GM12892 (cell line): ENCODE results near the gene CHST14.

ENCODE experiments used
- DNase-seq: peaks from one replicate; pipeline ENCODE4 v3.0.0; 2011; ENCODE audit not compliant: insufficient read length
- FAIRE-seq: peaks from 2 replicates; lab custom pipeline; 2011; peaks lifted over from hg19 to GRCh38; lab: Jason Lieb, UNC
- POLR2A ChIP-seq: IDR thresholded peaks from 2 replicates; pipeline ENCODE4 v1.6.1; 2011; ENCODE audit warnings: low read depth, low read length, control low read depth
- POLR2AphosphoS5 ChIP-seq: IDR thresholded peaks from 2 replicates; pipeline ENCODE4 v1.6.1; 2011; ENCODE audit warnings: low read depth, low read length, control low read depth
- TAF1 ChIP-seq: IDR thresholded peaks from 2 replicates; pipeline ENCODE4 v1.6.1; 2011; ENCODE audit warnings: low read depth, mild to moderate bottlenecking, control low read depth, low read length, borderline replicate concordance

Gene CHST14

GRCh38 chr15:40508216-40508615, 37.4 kb downstream of the CHST14 start:
- FAIRE-seq (peak; percentile 56), DNase-seq (no peak)
- TF ChIP-seq POLR2AphosphoS5 (no peak), TAF1 (no peak), POLR2A (no peak)

GRCh38 chr15:40510201-40510600, 39.4 kb downstream of the CHST14 start:
- TF ChIP-seq TAF1 (no peak), POLR2A (no peak), POLR2AphosphoS5 (no peak)
- no peak for DNase-seq
- no peak for FAIRE-seq

- TF ChIP-seq POLR2A (no peak), TAF1 (no peak), POLR2AphosphoS5 (no peak)
- DNase-seq (no peak), FAIRE-seq (no peak)
These were observed 40.3 kb downstream of the CHST14 start for GRCh38 chr15:40511093-40511471.

GRCh38 chr15:40511472-40512133, 40.8 kb downstream of the CHST14 start:
- DNase-seq (peak; percentile 50), FAIRE-seq (no peak)
- TF ChIP-seq POLR2A = no peak
- no peak for TF ChIP-seq TAF1
- no peak for TF ChIP-seq POLR2AphosphoS5

GRCh38 chr15:40512440-40512839, 41.7 kb downstream of the CHST14 start:
- FAIRE-seq = no peak
- no peak for TF ChIP-seq POLR2A
- no peak for TF ChIP-seq TAF1
- TF ChIP-seq POLR2AphosphoS5 = no peak

GRCh38 chr15:40513609-40514008, 42.8 kb downstream of the CHST14 start:
- DNase-seq = no peak
- no peak for FAIRE-seq
- no peak for TF ChIP-seq POLR2A
- TF ChIP-seq POLR2AphosphoS5 = no peak
- TF ChIP-seq TAF1 = no peak

More at GRCh38 chr15:40512440-40512839, 41.7 kb downstream of the CHST14 start:
- no peak for DNase-seq

GRCh38 chr15:40516322-40516721, 45.5 kb downstream of the CHST14 start:
- FAIRE-seq (no peak), DNase-seq (no peak)
- TF ChIP-seq POLR2AphosphoS5 (no peak), TAF1 (no peak), POLR2A (no peak)
